Occipital lobe (tissue), 2 donors: ENCODE data around the gene ZNF267. TPM values are rescaled to one million over a fixed set of nuclear protein-coding genes. Genes with fewer than 3 reads are reported as not detected.
A peak's percentile ranks its signal among the peaks of the same experiment; 100 is the strongest.
"Not testable (repeated sequence)": the region's sequence is repeated elsewhere in the genome, so short reads cannot be mapped to it uniquely, and the experiment has no call there.

Experiments
- DNase-seq: peaks from one replicate; lab custom pipeline; 2025; lab: John Stamatoyannopoulos, UW
- total RNA-seq: library from RNA; depleted of rRNA; stranded (reverse); fragments of >200 nt; gene quantifications from one replicate; pipeline ENCODE4 v1.2.3, GENCODE V29; 2014

ZNF267 gene
- 12.5 TPM for total RNA-seq

GRCh38 chr16:31873556-31874365 lies at the start of gene ZNF267:
Gene ZNF267 (plus strand): TSS chr16:31873807. CDS start chr16:31873967, 160 bp downstream.
- peak; percentile 88 for DNase-seq

- no peak for DNase-seq
These were observed 40.6 kb upstream of the ZNF267 start for GRCh38 chr16:31833047-31833446.

- DNase-seq = not testable (repeated sequence)
These were observed 37.2 kb upstream of the ZNF267 start for GRCh38 chr16:31836396-31836795.

- no peak for DNase-seq
These were observed 30.7 kb upstream of the ZNF267 start for GRCh38 chr16:31842864-31843263.

GRCh38 chr16:31848572-31848971 lies 25.0 kb upstream of the ZNF267 start:
- not testable (repeated sequence) for DNase-seq

GRCh38 chr16:31853291-31853690 lies 20.3 kb upstream of the ZNF267 start:
- DNase-seq = no peak

GRCh38 chr16:31860508-31860907 lies 13.1 kb upstream of the ZNF267 start:
- DNase-seq = no peak

- DNase-seq = no peak
These were observed 12.2 kb upstream of the ZNF267 start for GRCh38 chr16:31861455-31861854.

GRCh38 chr16:31862761-31863160 lies 10.8 kb upstream of the ZNF267 start:
- DNase-seq = no peak

- no peak for DNase-seq
These were observed 5.4 kb upstream of the ZNF267 start for GRCh38 chr16:31868164-31868563.

- peak; percentile 33 for DNase-seq
These were observed 4.9 kb upstream of the ZNF267 start for GRCh38 chr16:31868691-31869167.

GRCh38 chr16:31869511-31870201 lies 4.0 kb upstream of the ZNF267 start:
- no peak for DNase-seq

GRCh38 chr16:31870809-31871208 lies 2.8 kb upstream of the ZNF267 start:
- no peak for DNase-seq

GRCh38 chr16:31871510-31871909 lies 2.1 kb upstream of the ZNF267 start:
- no peak for DNase-seq

- no peak for DNase-seq
These were observed 1.4 kb upstream of the ZNF267 start for GRCh38 chr16:31872201-31872600.

- DNase-seq = no peak
These were observed 932 bp downstream of the ZNF267 start for GRCh38 chr16:31874366-31875111.

GRCh38 chr16:31875112-31875803 lies 1.7 kb downstream of the ZNF267 start:
- DNase-seq = no peak

- DNase-seq = no peak
These were observed 2.4 kb downstream of the ZNF267 start for GRCh38 chr16:31875928-31876547.

- no peak for DNase-seq
These were observed 3.6 kb downstream of the ZNF267 start for GRCh38 chr16:31876951-31877828.
